GM10266 (cell line): ENCODE results near the gene UNC13B.
"Not testable (repeated sequence)": the region's sequence is repeated elsewhere in the genome, so short reads cannot be mapped to it uniquely, and the experiment has no call there.

Experiments
- DNase-seq: peaks from one replicate; pipeline ENCODE4 v3.0.0; 2012; ENCODE audit errors: extremely low spot score
- TF ChIP-seq, protein P1 (sequence below): IDR thresholded peaks from 2 replicates; pipeline ENCODE4 v1.5.1; 2012; ENCODE audit warnings: mild to moderate bottlenecking, low read depth; ENCODE audit not compliant: control insufficient read depth, insufficient read depth; ENCODE audit errors: missing control alignments

Gene UNC13B

DNA sequence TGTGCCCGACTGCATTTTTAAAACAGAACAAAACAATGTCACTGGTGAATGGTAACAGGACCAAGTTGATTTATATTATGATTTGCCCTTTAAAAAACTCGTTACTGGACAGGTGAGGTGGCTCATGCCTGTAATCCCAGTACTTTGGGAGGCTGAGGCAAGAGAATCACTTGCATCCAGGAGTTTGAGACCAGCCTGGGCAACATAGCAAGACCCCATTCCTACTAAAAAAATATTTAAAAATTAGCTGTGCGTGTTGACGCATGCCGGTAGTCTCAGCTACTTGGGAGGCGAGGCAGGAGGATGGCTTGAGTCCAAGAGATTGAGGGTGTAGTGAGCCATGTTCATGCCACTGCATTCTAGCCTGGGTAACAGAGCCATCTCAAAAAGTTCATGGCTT is 7.2 kb downstream of the UNC13B start:
- TF ChIP-seq, protein P1, sequence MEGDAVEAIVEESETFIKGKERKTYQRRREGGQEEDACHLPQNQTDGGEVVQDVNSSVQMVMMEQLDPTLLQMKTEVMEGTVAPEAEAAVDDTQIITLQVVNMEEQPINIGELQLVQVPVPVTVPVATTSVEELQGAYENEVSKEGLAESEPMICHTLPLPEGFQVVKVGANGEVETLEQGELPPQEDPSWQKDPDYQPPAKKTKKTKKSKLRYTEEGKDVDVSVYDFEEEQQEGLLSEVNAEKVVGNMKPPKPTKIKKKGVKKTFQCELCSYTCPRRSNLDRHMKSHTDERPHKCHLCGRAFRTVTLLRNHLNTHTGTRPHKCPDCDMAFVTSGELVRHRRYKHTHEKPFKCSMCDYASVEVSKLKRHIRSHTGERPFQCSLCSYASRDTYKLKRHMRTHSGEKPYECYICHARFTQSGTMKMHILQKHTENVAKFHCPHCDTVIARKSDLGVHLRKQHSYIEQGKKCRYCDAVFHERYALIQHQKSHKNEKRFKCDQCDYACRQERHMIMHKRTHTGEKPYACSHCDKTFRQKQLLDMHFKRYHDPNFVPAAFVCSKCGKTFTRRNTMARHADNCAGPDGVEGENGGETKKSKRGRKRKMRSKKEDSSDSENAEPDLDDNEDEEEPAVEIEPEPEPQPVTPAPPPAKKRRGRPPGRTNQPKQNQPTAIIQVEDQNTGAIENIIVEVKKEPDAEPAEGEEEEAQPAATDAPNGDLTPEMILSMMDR: no peak
- no peak for DNase-seq

DNA sequence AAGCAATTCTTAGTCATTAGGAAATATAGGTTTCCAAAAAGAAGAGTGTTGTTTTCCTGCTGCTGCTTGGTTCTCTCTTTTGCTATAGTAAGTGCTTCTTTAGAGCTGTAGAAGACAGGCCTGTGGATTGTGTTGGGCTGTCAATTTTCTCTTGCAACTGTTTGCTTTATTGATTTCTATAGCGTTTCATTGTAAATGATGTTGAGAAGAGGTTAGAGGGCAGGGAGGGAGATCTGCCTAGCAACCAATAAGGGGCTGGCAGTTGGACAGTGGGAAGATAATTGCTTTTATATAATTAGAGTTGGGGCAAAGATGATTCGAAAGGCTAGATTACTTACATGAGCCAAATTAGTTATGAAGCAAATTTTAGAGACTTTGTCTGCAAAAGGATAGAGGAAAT is 11.1 kb downstream of the UNC13B start:
- DNase-seq: no peak
- TF ChIP-seq, protein P1: no peak

DNA sequence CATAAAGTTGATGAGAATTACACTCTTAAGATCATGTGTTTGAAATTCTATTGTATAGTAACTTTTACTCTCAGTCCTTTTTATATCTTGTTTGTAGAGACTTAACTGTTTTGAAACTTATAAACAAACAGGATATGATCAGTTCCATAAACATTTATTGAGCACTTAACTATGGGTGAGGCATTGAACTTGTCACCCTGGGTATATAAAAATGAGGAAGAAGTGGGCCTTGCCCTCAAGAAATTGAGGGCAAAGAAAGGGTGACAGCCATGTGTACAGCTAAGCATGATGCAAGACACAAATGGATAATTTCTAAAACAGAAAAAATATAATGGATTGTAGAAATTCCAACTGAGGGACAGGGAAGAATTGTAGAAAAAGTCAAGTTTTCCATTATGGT is 15.7 kb downstream of the UNC13B start:
- no peak for DNase-seq
- TF ChIP-seq, protein P1: no peak

DNA sequence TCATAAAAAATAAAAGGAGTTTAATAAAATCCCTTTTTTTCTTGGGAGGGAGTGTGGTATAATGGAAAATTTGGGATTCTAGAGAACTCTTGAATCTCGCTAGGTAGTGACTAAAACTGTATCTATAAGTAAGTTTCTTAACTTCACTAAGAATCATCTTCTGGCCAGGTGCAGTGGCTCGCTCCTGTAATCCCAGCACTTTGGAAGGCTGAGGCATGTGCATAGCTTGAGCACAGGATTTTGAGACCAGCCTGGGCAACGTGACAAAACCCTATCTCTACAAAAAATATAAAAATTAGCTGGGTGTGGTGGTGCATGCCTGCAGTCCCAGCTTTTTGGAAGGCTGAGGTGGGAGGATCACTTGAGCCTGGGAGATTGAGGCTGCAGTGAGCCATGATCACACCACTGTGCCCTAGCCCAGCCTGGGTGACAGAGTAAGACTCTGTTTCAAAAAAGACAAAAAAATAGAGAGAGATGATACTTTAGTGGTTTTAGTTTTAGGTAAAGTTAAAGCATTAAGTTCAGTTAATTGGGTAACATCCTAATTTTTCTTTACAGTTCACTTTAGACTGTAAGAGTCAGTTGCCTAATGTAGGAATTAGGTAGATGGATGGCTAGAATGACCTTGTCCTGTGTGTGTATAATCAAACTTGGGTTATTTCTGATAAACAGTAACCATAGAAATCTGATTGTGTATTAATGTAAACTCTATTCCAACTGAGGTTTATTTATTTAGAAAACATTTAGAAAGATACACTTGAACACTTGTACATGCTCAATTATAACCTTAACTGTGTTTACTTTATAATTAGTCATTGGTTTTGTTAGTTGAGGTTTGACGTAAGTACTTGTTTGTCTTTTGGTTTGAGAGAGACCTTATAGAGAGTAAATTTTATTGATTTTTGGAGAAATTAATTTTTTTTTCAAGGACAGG is 17.8 kb downstream of the UNC13B start:
- DNase-seq: no peak
- TF ChIP-seq, protein P1: no peak

DNA sequence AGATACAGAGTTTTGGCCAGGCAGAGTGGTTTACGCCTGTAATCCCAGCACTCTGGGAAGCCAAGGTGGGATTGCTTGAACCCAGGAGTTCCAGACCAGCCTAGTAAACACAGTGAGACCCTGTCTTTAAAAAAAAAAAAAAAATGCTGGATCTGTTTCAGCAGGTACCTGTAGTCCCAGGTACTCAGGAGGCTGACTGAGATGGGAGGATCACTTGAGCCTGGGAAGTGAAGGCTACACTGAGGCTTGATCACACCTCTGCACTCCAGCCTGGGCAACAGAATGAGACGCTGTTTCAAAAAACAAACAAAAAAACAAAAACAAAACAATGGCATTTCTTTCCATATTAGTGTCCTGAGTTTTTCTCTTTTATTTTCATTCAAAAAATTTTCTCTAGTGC is 19.0 kb downstream of the UNC13B start:
- TF ChIP-seq, protein P1: no peak
- no peak for DNase-seq

DNA sequence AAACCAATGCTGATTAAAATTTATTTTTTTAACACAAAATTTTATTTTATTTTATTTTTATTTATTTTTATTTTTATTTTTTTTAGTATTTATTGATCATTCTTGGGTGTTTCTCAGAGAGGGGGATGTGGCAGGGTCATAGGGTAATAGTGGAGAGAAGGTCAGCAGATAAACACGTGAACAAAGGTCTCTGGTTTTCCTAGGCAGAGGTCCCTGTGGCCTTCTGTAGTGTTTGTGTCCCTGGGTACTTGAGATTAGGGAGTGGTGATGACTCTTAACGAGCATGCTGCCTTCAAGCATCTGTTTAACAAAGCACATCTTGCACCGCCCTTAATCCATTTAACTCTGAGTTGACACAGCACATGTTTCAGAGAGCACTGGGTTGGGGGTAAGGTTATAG is 20.6 kb downstream of the UNC13B start:
- DNase-seq: not testable (repeated sequence)

DNA sequence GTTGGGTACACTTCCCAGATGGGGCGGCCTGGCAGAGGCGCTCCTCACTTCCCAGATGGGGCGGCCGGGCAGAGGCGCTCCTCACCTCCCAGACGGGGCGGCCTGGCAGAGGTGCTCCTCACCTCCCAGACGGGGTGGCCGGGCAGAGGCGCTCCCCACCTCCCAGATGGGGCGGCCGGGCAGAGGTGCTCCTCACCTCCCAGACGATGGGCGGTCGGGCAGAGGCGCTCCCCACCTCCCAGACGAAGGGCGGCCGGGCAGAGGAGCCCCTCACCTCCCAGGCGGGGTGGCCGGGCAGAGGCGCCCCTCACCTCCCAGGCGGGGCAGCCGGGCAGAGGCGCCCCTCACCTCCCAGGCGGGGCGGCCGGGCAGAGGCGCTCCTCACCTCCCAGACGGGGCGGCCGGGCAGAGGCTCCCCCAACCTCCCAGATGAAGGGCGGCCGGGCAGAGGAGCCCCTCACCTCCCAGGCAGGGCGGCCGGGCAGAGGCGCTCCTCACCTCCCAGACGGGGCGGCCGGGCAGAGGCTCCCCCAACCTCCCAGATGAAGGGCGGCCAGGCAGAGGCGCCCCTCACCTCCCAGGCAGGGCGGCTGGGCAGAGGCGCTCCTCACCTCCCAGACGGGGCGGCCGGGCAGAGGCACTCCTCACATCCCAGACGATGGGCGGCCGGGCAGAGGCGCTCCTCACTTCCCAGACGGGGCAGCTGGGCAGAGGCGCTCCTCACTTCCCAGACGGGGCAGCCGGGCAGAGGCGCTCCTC is 21.4 kb downstream of the UNC13B start:
- not testable (repeated sequence) for DNase-seq

DNA sequence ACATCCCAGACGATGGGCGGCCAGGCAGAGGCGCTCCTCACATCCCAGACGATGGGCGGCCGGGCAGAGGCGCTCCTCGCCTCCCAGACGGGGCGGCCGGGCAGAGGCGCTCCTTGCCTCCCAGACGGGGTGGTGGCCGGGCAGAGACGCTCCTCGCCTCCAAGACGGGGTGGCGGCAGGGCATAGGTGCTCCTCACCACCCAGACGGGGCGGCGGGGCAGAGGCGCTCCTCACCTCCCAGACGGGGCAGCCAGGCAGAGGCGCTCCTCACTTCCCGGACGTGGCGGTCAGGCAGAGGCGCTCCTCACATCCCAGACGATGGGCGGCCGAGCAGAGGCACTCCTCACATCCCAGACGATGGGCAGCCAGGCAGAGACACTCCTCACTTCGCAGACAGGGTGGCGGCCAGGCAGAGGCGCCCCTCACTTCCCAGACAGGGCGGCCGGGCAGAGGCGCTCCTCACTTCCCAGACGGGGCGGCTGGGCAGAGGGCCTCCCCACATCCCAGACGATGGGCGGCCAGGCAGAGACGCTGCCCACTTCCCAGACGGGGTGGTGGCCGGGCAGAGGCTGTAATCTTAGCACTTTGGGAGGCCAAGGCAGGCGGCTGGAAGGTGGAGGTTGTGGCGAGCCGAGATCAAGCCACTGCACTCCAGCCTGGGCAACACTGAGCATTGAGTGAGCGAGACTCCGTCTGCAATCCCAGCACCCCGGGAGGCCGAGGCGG is 22.1 kb downstream of the UNC13B start:
- DNase-seq: not testable (repeated sequence)
